Endothelial cell of umbilical vein (primary cell): ENCODE results near the gene GNA12. TPM values are rescaled to one million over a fixed set of nuclear protein-coding genes. Genes with fewer than 3 reads are reported as not detected.

Source experiments
- BruUV-seq: library from RNA; stranded (reverse); fragments of 400-500 nt; replicated peaks from 2 replicates; lab custom pipeline; 2021; lab: Mats Ljungman, UMichigan
- CTCF ChIA-PET: fragments of 300-600, 350-600 bp; sonication (Branson Sonifier 250); formaldehyde crosslinking; loops from one replicate; lab custom pipeline; 2021; ENCODE audit warnings: antibody characterized with exemption, inconsistent platforms; lab: Charles Lee
- POLR2A ChIA-PET: fragments of 300-600, 350-600 bp; sonication (Branson Sonifier 250); formaldehyde crosslinking; loops from one replicate; lab custom pipeline; 2021; ENCODE audit warnings: antibody characterized with exemption, inconsistent platforms; lab: Charles Lee
- DNase-seq: peaks from one replicate; pipeline ENCODE4 v3.0.0-alpha.2; 2011; ENCODE audit warnings: low read depth, low spot score
- FAIRE-seq: peaks from 2 replicates; lab custom pipeline; 2011; peaks lifted over from hg19 to GRCh38; lab: Jason Lieb, UNC
- H2AFZ ChIP-seq: 2 replicates; pipeline ENCODE4 v1.6.0; 2012; ENCODE audit warnings: low read depth, low read length, control low read depth, inconsistent platforms
- H3K27ac ChIP-seq: 2 replicates; pipeline ENCODE4 v1.5.1; 2011; ENCODE audit warnings: low read depth, mild to moderate bottlenecking, control low read depth, low read length, moderate library complexity; ENCODE audit not compliant: insufficient read depth
- H3K27me3 ChIP-seq, 2 experiments: 2 replicates each; pipeline versions ENCODE4 v1.6.0 to v1.6.1; 2011; ENCODE audit warnings: low read length in 2 of 2, mixed read lengths in 1 of 2; ENCODE audit not compliant: control insufficient read depth in 2 of 2, insufficient read depth in 2 of 2
- H3K36me3 ChIP-seq, 2 experiments: 2 replicates in 1 of 2; 3 replicates in 1 of 2; pipeline ENCODE4 v1.5.1; 2011; ENCODE audit warnings: low read length in 2 of 2, mild to moderate bottlenecking in 1 of 2, moderate library complexity in 1 of 2; ENCODE audit not compliant: control insufficient read depth in 2 of 2, insufficient read depth in 2 of 2; ENCODE audit errors: extremely low read depth in 1 of 2
- H3K4me1 ChIP-seq: 3 replicates; pipeline ENCODE4 v1.5.1; 2011; ENCODE audit warnings: mild to moderate bottlenecking, low read length; ENCODE audit not compliant: control insufficient read depth, insufficient read depth; ENCODE audit errors: extremely low read depth
- H3K4me2 ChIP-seq: 2 replicates; pipeline ENCODE4 v1.6.1; 2011; ENCODE audit warnings: low read length, control low read depth, mixed read lengths; ENCODE audit not compliant: insufficient read depth
- H3K4me3 ChIP-seq, 3 experiments: fragments of 200-600 bp in 1 of 3; sonication (generic), shearing (Covaris generic) in 1 of 3; replicated peaks in 1 of 3; 2 replicates each; pipeline ENCODE4 v1.5.1; 2011 to 2016; ENCODE audit warnings: control low read depth in 3 of 3, low read length in 3 of 3, mild to moderate bottlenecking in 2 of 3, inconsistent platforms in 1 of 3, low read depth in 1 of 3, moderate library complexity in 1 of 3; ENCODE audit not compliant: insufficient read depth in 1 of 3
- H3K79me2 ChIP-seq: 2 replicates; pipeline ENCODE4 v1.6.0; 2012; ENCODE audit warnings: low read length, inconsistent platforms; ENCODE audit not compliant: control insufficient read depth, insufficient read depth
- H3K9ac ChIP-seq: replicated peaks from 2 replicates; pipeline ENCODE3; 2011; ENCODE audit warnings: low read length, control low read depth; ENCODE audit not compliant: insufficient read depth; ENCODE audit errors: extremely low read depth
- H3K9me1 ChIP-seq: replicated peaks from 3 replicates; pipeline ENCODE4 v1.6.0; 2011; ENCODE audit warnings: mild to moderate bottlenecking, low read length; ENCODE audit not compliant: control insufficient read depth, insufficient read depth; ENCODE audit errors: extremely low read depth
- H3K9me3 ChIP-seq: replicated peaks from 2 replicates; pipeline ENCODE4 v1.5.1; 2012; ENCODE audit warnings: low read length, inconsistent platforms; ENCODE audit not compliant: control insufficient read depth, insufficient read depth
- H4K20me1 ChIP-seq: replicated peaks from 2 replicates; pipeline ENCODE3; 2011; ENCODE audit warnings: mild to moderate bottlenecking, low read length; ENCODE audit not compliant: control insufficient read depth, insufficient read depth; ENCODE audit errors: extremely low read depth
- CTCF ChIP-seq, 2 donors: IDR thresholded peaks; 1 replicate in 1 of 2; 2 replicates in 1 of 2; pipeline ENCODE4 v1.5.1; 2011; ENCODE audit warnings: low read length in 2 of 2, mild to moderate bottlenecking in 2 of 2, moderate library complexity in 2 of 2, control low read depth in 1 of 2, inconsistent platforms in 1 of 2, low read depth in 1 of 2; ENCODE audit not compliant: insufficient read depth in 1 of 2; ENCODE audit errors: extremely low read depth in 1 of 2
- EZH2 ChIP-seq: IDR thresholded peaks from 2 replicates; pipeline ENCODE4 v1.6.1; 2012; ENCODE audit warnings: borderline replicate concordance, low read depth, mild to moderate bottlenecking, moderate library complexity, low read length, inconsistent platforms; ENCODE audit not compliant: severe bottlenecking
- FOS ChIP-seq: IDR thresholded peaks from 2 replicates; pipeline ENCODE4 v1.6.1; 2011; ENCODE audit warnings: mild to moderate bottlenecking, low read length, moderate library complexity, borderline replicate concordance; ENCODE audit not compliant: insufficient read depth
- JUN ChIP-seq: IDR thresholded peaks from 2 replicates; pipeline ENCODE4 v1.6.1; 2011; ENCODE audit warnings: borderline replicate concordance, low read depth; ENCODE audit not compliant: insufficient read length, insufficient read depth
- MYC ChIP-seq: IDR thresholded peaks from one replicate; pipeline ENCODE4 v1.6.1; 2011; ENCODE audit warnings: mild to moderate bottlenecking, low read depth, low read length
- POLR2A ChIP-seq: IDR thresholded peaks from 2 replicates; pipeline ENCODE4 v1.6.1; 2012; ENCODE audit warnings: low read depth, mild to moderate bottlenecking, control low read depth, low read length
- dilution Hi-C: fragments of 300-500 bp; cut with MboI; formaldehyde crosslinking; loops from one replicate; pipeline ENCODE4 v1.15.0; 2019; ENCODE audit warnings: low sequenced_read_pairs; ENCODE audit not compliant: extremely low pct_ligation_motif_present
- intact Hi-C: fragments of 100-400 bp; cut with micrococcal nuclease; formaldehyde crosslinking; loops from one replicate; pipeline ENCODE4 v1.10.0; 2022
- polyA plus RNA-seq, 4 experiments: library from polyadenylated mRNA; depleted of rRNA in 3 of 4; stranded (reverse) in 3 of 4; unstranded in 1 of 4; fragments of >200 nt; gene quantifications; 2 replicates each; pipeline versions ENCODE4 v1.2.1 to v1.2.3, GENCODE V29; 2011 to 2012; ENCODE audit warnings: missing spikeins in 1 of 4
- total RNA-seq: library from RNA; stranded (reverse); gene quantifications from 2 replicates; pipeline ENCODE4 v1.2.3, GENCODE V29; 2021
- TF ChIP-seq, protein P1 (sequence below): IDR thresholded peaks from 2 replicates; pipeline ENCODE4 v1.6.1; 2011; ENCODE audit not compliant: insufficient read depth, insufficient read length

The GNA12 gene
- total and polyA plus RNA-seq, 2 donors (not counting 3 experiments of a cell fraction or from before 2014, with no cell fraction given): 63.0 to 75.1 TPM

- CTCF ChIA-PET: no interaction called here
- Histone ChIP-seq H3K27ac (peak overlapping the region; percentile 94), H4K20me1 (no peaks in the 10 kb centered on the region), H3K4me1 (peaks cover 22% of the 10 kb centered on the region), H3K4me2 (peak overlapping the region; percentile 54), H2AFZ (peak overlapping the region; percentile 75), H3K9me3 (no peaks in the 10 kb centered on the region), H3K9me1 (no peaks in the 10 kb centered on the region), H3K9ac (peak overlapping the region; percentile 60), H3K36me3 (no peaks in the 10 kb centered on the region), H3K27me3 (no peaks in the 10 kb centered on the region), H3K79me2 (no peaks in the 10 kb centered on the region), H3K4me3 (no peak overlapping the region)
- intact Hi-C loops: loop anchor here (1.0 to 10.0 kb wide), 10 partner anchors 10 to 1772 kb away; partner anchors contain the start of genes GNA12 and SDK1
- BruUV-seq: no TSS peak
- TF ChIP-seq FOS (no peak), JUN (no peak), MYC (no peak), POLR2A (no peak), EZH2 (no peak), CTCF (IDR thresholded peaks at IDR 0.05; ENCODE audit: extremely low read depth in 1 of 2, insufficient read depth in 1 of 2, low read depth in 1 of 2, low read length in 2 of 2) (no peak)
- TF ChIP-seq, protein P1, sequence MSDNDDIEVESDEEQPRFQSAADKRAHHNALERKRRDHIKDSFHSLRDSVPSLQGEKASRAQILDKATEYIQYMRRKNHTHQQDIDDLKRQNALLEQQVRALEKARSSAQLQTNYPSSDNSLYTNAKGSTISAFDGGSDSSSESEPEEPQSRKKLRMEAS: no peak
- POLR2A ChIA-PET: no interaction called here
- dilution Hi-C loops: no loop called here
- FAIRE-seq: no peak
- DNase-seq: no peak
These were observed 18.8 kb upstream of the GNA12 start for GRCh38 chr7:2862831-2863361.
